ENCODE results near the gene DNAJC6.
"Not testable (repeated sequence)": the region's sequence is repeated elsewhere in the genome, so short reads cannot be mapped to it uniquely, and the experiment has no call there.

DNAJC6 gene

DNA sequence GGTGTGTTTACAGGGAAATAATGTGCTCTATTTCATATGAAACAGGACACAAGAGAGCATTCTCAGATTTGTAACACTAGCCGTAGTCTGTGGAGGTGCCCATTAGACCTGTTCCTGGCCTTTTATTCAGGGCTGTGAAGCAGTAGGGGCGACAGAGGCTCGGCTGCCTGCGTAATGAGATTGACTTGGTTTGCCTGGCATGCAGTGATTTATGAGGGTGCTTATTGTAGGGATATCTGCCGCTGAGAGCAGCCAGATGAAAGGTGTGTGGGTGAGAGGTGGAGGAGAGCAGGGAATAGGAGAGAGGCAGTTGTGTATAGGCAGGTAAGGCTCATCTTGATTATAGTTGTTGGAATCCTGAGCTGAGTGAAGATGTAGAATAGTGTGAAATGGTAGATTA lies 51.3 kb downstream of the DNAJC6 start:
- DNase-seq: no peak

DNA sequence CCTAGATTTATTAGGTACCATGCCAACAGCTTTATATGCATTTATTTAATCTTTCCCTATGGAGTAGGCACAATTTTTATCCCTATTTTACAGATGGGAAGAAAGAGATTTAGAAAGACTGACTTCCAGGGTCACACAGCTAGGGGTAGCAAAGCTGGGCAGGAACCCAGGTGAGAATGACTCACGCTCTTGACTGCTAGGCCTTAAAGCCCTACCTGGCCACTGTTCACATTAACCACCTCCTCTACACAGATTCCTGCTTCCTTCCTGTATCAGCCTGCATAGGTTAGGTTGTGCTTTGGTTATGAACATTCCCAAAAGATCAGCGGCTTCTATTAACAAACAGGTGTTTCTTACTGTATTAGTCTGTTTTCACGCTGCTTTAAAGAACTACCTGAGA lies 53.2 kb downstream of the DNAJC6 start:
- DNase-seq: no peak

GRCh38 chr1:65363484-65363883 lies 54.1 kb downstream of the DNAJC6 start:
- no peak for DNase-seq

DNA sequence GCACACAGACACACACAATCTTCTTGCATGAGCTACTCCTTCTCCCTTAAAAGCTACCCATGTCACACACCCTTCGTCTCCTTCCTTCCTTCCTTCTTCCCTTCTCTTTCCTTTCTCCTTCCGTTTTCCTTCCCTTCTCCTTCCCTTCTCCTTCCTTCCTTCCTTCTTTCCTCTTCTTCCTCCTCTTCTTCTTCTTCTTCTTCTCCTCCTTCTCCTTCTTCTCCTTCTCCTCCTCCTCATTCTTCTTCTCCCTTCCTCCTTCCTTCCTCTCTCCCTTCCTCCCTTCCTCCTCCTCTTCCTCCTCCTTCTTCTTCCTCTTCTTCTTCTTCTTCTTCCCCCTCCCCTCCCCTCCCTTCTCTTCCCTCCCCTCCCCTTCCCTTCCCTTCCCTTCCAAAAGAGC lies 59.1 kb downstream of the DNAJC6 start:
- no peak for DNase-seq

- DNase-seq: no peak
Observed at GRCh38 chr1:65371544-65371943, 62.2 kb downstream of the DNAJC6 start.

- no peak for DNase-seq
Observed at GRCh38 chr1:65372557-65372956, 63.2 kb downstream of the DNAJC6 start.

DNA sequence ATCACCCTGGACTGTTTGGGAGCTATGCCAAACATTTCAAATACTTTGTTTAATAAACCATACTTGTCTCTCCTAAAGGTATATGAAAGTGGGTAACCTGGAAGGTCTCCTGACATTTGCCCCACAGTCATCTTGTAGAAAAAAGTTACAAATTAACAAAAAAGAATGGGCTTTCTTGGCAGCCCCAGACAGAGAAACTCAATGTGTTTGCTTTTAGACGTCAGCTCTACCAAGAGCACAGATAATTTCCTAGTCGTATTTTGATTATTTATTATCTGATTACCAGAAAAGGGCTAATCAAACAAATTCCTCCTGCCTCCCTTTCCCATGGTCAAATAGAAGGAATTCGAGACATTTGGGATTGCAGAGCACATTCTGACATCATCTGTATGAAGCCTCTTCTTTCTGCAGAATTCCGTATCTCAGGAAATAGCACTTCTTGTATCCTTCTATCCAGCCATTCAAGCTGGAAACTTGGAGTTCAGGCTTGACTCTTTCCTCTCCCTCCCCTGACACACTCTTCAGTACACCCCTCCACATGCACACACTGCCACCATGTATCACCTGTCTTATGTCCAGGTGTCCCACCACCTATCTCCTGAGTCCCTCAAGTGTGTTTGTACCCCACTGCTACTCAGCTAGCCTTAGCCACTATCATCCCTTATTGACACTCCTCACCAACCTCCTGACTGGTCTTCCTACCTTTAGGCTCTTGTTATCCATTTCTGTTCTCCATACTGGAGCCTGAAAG lies 68.3 kb downstream of the DNAJC6 start:
- DNase-seq: no peak

GRCh38 chr1:65378247-65378946 lies 69.1 kb downstream of the DNAJC6 start:
- no peak for DNase-seq

- DNase-seq: not testable (repeated sequence)
Observed at GRCh38 chr1:65384426-65384825, 75.1 kb downstream of the DNAJC6 start.

DNA sequence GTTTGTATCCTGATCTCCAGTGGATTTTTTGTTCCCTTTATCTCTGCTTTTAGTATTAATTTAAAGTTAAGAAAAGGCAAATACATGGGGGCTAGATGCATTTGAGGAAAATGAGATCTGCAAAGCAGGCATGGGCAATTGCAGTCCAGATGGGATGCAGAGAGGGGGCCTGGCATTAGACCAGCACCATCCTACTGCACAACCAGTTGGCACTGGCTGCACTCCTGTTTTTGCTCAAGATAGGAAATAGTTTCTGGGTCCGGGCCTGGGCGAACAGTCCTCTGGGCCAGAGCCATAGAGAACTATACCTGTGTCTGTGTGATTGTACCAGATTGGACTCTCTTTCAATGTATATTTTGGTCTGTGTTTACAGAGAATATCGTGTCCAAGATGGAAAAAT lies 77.1 kb downstream of the DNAJC6 start:
- DNase-seq: no peak

- DNase-seq: no peak
Observed at GRCh38 chr1:65387821-65388220, 78.5 kb downstream of the DNAJC6 start.

- no peak for DNase-seq
Observed at GRCh38 chr1:65388908-65389695, 79.8 kb downstream of the DNAJC6 start.

DNA sequence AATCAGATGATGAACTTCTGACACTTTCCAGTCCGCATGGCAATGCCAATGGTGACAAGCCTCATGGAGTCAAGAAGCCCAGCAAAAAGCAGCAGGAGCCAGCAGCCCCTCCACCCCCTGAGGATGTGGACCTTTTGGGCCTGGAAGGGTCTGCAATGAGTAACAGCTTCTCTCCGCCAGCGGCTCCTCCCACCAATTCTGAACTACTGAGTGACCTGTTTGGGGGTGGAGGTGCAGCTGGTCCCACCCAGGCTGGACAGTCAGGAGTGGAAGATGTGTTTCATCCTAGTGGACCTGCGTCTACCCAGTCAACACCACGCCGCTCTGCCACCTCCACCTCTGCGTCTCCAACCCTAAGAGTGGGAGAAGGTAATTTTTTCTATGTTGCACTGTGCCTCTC lies 83.2 kb downstream of the DNAJC6 start:
- no peak for DNase-seq

GRCh38 chr1:65393347-65393746 lies 84.0 kb downstream of the DNAJC6 start:
- DNase-seq: peak; percentile 81

GRCh38 chr1:65393928-65394327 lies 84.6 kb downstream of the DNAJC6 start:
- DNase-seq: no peak

GRCh38 chr1:65395887-65396612 lies 86.7 kb downstream of the DNAJC6 start:
- peak; percentile 83 for DNase-seq

GRCh38 chr1:65398083-65398482 lies 88.7 kb downstream of the DNAJC6 start:
- no peak for DNase-seq

DNA sequence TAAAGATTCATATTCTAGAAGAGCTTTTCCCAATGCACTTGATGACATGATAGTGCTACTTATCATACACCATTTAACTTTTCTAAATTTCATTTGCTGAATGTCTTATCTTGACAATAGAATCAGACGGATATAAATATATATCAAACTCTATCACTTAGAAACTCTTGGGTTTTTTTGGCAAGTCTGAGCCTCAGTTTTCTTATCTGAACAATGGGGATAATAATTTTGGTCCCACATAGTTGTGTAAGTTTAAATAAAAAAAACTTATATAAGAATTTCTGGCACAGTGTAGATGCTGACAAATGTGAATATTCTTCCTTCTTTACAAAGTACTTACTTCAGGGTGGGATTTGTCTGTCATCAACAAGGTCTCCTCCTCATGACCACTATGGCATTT lies 89.7 kb downstream of the DNAJC6 start:
- DNase-seq: no peak

- DNase-seq: no peak
Observed at GRCh38 chr1:65401612-65402011, 92.3 kb downstream of the DNAJC6 start.

- no peak for DNase-seq
Observed at GRCh38 chr1:65404941-65405340, 95.6 kb downstream of the DNAJC6 start.

GRCh38 chr1:65407877-65408276 lies 98.5 kb downstream of the DNAJC6 start:
- no peak for DNase-seq

GRCh38 chr1:65409314-65409713 lies 100.0 kb downstream of the DNAJC6 start:
- no peak for DNase-seq

- no peak for DNase-seq
Observed at GRCh38 chr1:65409816-65410326, 100.5 kb downstream of the DNAJC6 start.

All from MV-4-11 (cell line).